Activated naive CD4-positive, alpha-beta T cell treated with anti-CD3 and anti-CD28 coated beads, Interleukin-2, amount 50 U/mL, for 72 hours (primary cell): ENCODE results near the gene OSBPL9. TPM values are rescaled to one million over a fixed set of nuclear protein-coding genes. Genes with fewer than 3 reads are reported as not detected.
"Not testable (repeated sequence)": the region's sequence is repeated elsewhere in the genome, so short reads cannot be mapped to it uniquely, and the experiment has no call there.

ENCODE experiments used
- ATAC-seq, 2 donors: fragments of 150-1000 bp; cut with Tn5 transposase; 2 replicates each; pipeline ENCODE4 v1.10.0; 2021; ENCODE audit warnings: mild to moderate bottlenecking in 2 of 2, moderate library complexity in 2 of 2
- DNase-seq, 2 donors: peaks; one replicate each; pipeline ENCODE4 v3.0.0; 2021 to 2022; ENCODE audit warnings: low spot score in 2 of 2
- H3K27ac Mint-ChIP-seq, 2 donors: one replicate each; pipeline ENCODE4 v1.8.0; 2022; ENCODE audit warnings: mild to moderate bottlenecking in 2 of 2, mixed read lengths in 2 of 2
- H3K36me3 Mint-ChIP-seq, 2 donors: one replicate each; pipeline ENCODE4 v1.8.0; 2022; ENCODE audit warnings: mixed read lengths in 2 of 2
- H3K9me3 Mint-ChIP-seq, 2 donors: one replicate each; pipeline ENCODE4 v1.8.0; 2022; ENCODE audit warnings: mixed read lengths in 2 of 2
- total RNA-seq, 2 donors: library from RNA; stranded (reverse); gene quantifications; one replicate each; pipeline ENCODE4 v1.2.3, GENCODE V29; 2022

The OSBPL9 gene
- total RNA-seq, 2 donors from 2014 or later, result 36.1 to 63.4 TPM

DNA sequence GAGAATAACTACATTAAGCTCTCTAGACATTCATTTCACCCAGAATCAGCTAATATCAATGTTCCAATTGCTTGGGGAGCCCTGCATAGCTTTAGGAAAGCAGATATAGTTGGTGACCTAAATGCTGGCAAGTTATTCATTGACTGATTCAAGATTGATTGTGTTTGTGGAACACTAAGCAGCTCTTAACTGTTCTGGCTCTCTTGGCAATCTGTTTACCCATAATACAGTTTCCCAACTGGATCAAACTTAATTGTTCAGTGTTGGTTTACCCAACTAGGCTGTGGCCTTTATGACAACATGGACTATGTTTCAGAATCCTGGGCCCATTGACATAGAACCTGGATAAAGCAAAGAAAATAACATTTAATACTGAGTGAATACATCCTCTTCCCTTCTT, 178.0 kb downstream of the OSBPL9 start:
- Mint-ChIP-seq H3K9me3 (no peaks in the 10 kb centered on the region), H3K36me3 (peaks cover 5 to 25% of the 10 kb centered on the region in 2 donors), H3K27ac (peak overlapping the region in 1 of 2 donors; percentile 33)
- DNase-seq (no peak), ATAC-seq (no peak)

DNA sequence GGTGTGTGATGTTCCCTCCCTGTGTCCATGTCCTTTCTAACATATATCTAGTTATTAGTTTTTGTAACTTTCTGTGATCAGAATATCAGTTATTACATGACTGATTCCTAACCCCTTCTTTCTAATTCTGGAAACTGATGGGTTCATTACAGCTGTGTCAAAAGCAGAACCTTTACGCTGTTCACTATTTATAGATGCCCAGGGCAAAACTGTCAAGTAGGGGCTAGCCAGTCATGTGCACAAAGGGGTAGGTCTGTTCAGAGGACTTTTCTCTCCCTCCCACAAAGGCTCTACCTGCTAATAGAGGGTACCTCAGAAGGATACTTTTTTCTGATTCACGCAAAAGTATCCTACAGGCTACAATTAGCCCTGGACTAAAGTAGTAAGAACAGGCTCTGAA, 182.5 kb downstream of the OSBPL9 start:
- ATAC-seq (no peak), DNase-seq (no peak)
- Mint-ChIP-seq H3K27ac (no peak overlapping the region), H3K36me3 (peaks cover 5 to 10% of the 10 kb centered on the region in 2 donors), H3K9me3 (no peaks in the 10 kb centered on the region)

DNA sequence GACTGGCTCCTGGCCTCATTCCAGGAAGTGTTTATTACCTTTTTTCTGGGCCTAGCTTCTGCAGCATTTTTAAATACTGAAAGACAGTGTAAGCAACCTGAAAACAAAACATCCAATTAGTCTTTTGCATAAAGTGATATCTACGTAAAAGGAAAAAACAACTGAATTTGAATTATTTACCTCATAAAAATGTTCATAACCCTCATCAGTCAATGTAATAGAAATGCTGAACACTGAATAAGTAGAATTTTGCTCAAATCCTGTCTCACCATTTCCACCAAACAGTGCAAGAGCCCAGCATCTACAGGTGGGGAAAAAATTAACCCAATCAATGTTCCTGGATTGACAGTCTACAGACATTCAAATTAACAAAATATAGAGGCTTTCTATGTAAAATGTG, 197.6 kb downstream of the OSBPL9 start:
- peak overlapping the region in 1 of 2 donors; percentile 70 for H3K27ac Mint-ChIP-seq
- no peak for DNase-seq
- H3K36me3 Mint-ChIP-seq, result peaks cover 0 to 5% of the 10 kb centered on the region in 2 donors
- H3K9me3 Mint-ChIP-seq, result no peaks in the 10 kb centered on the region
- ATAC-seq, result no peak

DNA sequence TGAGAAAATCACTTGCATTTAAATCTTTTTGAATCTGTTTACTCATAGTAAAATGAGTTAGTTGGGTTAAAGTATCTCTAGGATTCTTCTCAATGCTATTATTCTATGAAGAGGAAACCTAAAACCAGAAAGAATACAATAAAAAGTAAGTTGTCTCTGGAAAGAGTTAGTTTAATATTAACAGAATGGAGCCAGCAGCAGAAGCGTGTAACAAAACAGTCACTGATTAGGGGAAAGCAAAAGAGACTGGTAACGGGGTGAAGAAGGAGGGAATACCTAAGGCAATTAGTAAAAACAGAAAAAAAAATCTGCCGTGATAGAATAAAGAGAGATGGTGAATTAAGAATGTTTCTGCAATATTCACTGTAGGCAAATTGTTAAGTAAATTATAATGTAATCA, 201.6 kb downstream of the OSBPL9 start:
- Mint-ChIP-seq H3K9me3 (no peaks in the 10 kb centered on the region), H3K36me3 (peaks cover 0 to 6% of the 10 kb centered on the region in 2 donors), H3K27ac (peak overlapping the region in 1 of 2 donors; percentile 3)
- DNase-seq (no peak), ATAC-seq (no peak)

DNA sequence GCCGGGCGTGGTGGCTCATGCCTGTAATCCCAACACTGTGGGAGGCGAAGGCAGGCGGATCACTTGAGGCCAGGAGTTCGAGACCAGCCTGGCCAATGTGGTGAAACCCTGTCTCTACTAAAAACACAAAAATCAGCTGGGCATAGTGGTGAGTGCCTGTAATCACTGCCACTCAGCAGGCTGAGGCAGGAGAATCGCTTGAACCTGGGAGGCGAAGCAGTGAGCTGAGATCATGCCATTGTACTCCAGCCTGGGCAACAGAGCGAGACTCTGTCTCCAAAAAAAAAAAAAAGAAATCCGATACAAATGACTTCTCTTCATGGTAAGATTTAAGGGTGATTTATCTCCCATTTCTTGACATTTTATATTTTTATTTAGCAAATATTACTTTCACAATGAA, 202.1 kb downstream of the OSBPL9 start:
- H3K9me3 Mint-ChIP-seq, H3K27ac Mint-ChIP-seq, DNase-seq, H3K36me3 Mint-ChIP-seq, ATAC-seq: not testable (repeated sequence)

DNA sequence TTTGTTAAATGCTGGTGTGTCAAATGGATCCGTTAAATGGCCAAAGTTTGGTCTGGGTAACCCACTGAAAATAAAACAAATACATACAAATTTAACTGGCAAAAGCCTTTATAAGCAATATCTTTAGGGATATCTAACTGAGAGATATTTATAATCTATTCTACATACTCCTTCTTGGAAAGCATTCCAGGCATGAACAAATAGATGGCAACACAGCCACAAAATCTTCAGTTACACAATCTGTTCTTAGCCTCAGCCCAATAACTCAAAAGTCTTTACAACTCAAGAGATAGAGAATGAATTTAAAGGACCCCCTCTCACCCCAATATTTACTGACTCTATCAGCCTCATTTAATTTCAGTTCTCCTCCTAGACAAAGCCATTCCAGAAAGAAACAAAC, 202.9 kb downstream of the OSBPL9 start:
- ATAC-seq (no peak), DNase-seq (no peak)
- H3K36me3 Mint-ChIP-seq, result peaks cover 0 to 6% of the 10 kb centered on the region in 2 donors
- peak overlapping the region in 1 of 2 donors; percentile 44 for H3K27ac Mint-ChIP-seq
- H3K9me3 Mint-ChIP-seq, result no peaks in the 10 kb centered on the region

DNA sequence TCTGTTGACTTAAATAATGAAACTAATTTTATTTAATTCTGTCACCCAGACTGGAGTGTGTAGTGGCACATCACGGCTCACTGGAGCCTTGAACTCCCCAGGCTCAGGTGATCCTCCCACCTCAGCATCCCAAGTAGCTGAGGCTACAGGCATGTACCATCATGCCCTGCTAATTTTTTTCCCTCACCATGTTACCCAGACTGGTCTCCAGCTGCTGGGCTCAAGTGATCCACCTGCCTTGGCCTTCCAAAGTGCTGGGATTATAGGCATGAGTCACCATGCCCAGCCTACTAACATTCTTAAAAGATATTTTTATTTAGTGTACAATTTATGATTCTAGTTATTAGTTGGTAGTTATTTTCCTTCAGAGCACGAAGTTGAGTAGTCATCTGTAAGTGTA, 212.2 kb downstream of the OSBPL9 start:
- Mint-ChIP-seq H3K36me3 (no peaks in the 10 kb centered on the region), H3K27ac (peak overlapping the region in 1 of 2 donors; percentile 69), H3K9me3 (no peaks in the 10 kb centered on the region)
- DNase-seq, result no peak
- ATAC-seq, result no peak

DNA sequence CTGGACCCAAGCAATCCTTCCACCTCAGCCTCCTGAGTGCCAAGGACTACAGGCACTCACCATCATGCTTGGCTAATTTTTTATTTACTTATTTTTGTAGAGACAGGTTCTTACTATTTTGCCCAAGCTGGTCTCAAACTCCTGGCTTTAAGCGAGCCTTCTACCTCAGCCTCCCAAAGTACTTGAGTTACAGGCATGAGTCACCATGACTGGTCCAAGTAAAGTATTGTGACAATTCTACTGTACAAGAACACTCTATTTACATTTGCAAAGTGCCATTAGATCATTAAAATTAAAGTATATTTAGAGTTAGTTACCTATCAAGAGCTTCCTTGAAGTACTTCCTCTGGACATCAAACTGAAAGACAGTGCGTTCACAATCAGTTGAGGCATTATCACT, 216.8 kb downstream of the OSBPL9 start:
- H3K9me3 Mint-ChIP-seq, result no peaks in the 10 kb centered on the region
- ATAC-seq, result no peak

DNA sequence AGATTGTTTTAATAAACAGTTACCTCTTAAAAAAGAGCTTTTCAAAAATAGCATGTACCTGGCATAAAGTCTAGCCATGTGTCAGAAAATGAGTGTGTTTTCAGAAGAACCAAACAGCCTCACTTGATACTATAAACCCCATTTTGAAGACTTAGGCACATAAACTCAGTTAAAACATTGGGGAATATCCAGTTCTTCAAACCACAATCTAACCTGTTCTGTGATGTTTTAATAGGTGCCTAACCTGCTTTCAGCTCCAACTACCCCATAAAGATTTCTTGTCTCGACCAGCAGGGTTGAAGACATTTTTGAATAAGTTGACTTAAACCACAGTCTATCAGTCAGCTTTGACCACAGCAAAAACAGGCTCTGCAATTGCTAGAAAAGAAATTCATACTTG, 220.4 kb downstream of the OSBPL9 start:
- DNase-seq (no peak), ATAC-seq (no peak)
- Mint-ChIP-seq H3K9me3 (no peaks in the 10 kb centered on the region), H3K36me3 (peaks cover 0 to 19% of the 10 kb centered on the region in 2 donors), H3K27ac (no peak overlapping the region)

More for the DNA sequence above, 216.8 kb downstream of the OSBPL9 start:
- DNase-seq, result no peak
- Mint-ChIP-seq H3K36me3 (peaks cover 0 to 13% of the 10 kb centered on the region in 2 donors), H3K27ac (no peak overlapping the region)

Other genes with a start within 250 kb of the OSBPL9 start
- gene EPS15, start 97.8 kb upstream of the OSBPL9 start, total RNA-seq, result 10 to 100 TPM; 56.4 to 59.9 TPM